H1 (cell line): ENCODE data around the gene KCNK7. TPM values are rescaled to one million over a fixed set of nuclear protein-coding genes. Genes with fewer than 3 reads are reported as not detected.

Experiments
- ASH2L ChIP-seq: fragments of 200-600, 300-600 bp; sonication (generic); IDR thresholded peaks from one replicate; pipeline ENCODE4 v1.7.1; 2017; ENCODE audit warnings: low read length
- CHD7 ChIP-seq: fragments of 300-600 bp; sonication (generic); IDR thresholded peaks from 2 replicates; pipeline ENCODE4 v1.7.1; 2012; ENCODE audit warnings: low read length, moderate library complexity, mild to moderate bottlenecking, inconsistent platforms; ENCODE audit not compliant: insufficient replicate concordance
- CTCF ChIP-seq, 3 experiments: IDR thresholded peaks; 1 replicate in 2 of 3; 2 replicates in 1 of 3; pipeline versions ENCODE4 v1.5.1 to v1.6.1; 2011; ENCODE audit warnings: low read length in 3 of 3, mild to moderate bottlenecking in 3 of 3, inconsistent platforms in 2 of 3, low read depth in 1 of 3, moderate library complexity in 1 of 3; ENCODE audit not compliant: insufficient read depth in 1 of 3; ENCODE audit errors: control extremely low read depth in 1 of 3
- EZH2 ChIP-seq: fragments of 200-600 bp; sonication (generic); IDR thresholded peaks from 2 replicates; pipeline ENCODE4 v1.7.1; 2012; ENCODE audit warnings: low read depth, mild to moderate bottlenecking, moderate library complexity, low read length, inconsistent platforms; ENCODE audit not compliant: severe bottlenecking
- GABPA ChIP-seq: IDR thresholded peaks from 2 replicates; pipeline ENCODE4 v1.6.1; 2011; ENCODE audit warnings: mild to moderate bottlenecking, low read length, moderate library complexity, borderline replicate concordance; ENCODE audit not compliant: insufficient read depth
- KDM4A ChIP-seq: IDR thresholded peaks from one replicate; pipeline ENCODE4 v1.7.1; 2012; ENCODE audit warnings: low read depth, mild to moderate bottlenecking, moderate library complexity, low read length, inconsistent platforms; ENCODE audit not compliant: severe bottlenecking
- NANOG ChIP-seq: IDR thresholded peaks from 2 replicates; pipeline ENCODE4 v1.6.1; 2011; ENCODE audit warnings: low read length, low read depth, mild to moderate bottlenecking, inconsistent platforms; ENCODE audit not compliant: insufficient read depth, poor library complexity, severe bottlenecking
- RAD21 ChIP-seq, 2 experiments: IDR thresholded peaks in 1 of 2; conservative IDR thresholded peaks in 1 of 2; 2 replicates each; pipeline ENCODE4 v1.6.1; 2011; ENCODE audit warnings: low read depth in 2 of 2, low read length in 2 of 2, improper control_type of control experiment in 1 of 2, inconsistent platforms in 1 of 2, mild to moderate bottlenecking in 1 of 2, moderate library complexity in 1 of 2
- polyA plus RNA-seq, 7 experiments: library from polyadenylated mRNA; depleted of rRNA in 3 of 7; stranded (reverse) in 5 of 7; unstranded in 2 of 7; fragments of >200 nt in 5 of 7; fragments of 200-250 nt in 2 of 7; gene quantifications; 1 replicate in 5 of 7; 2 replicates in 1 of 7; 4 replicates in 1 of 7; pipeline versions ENCODE4 v1.2.1 to v1.2.3, GENCODE V29; 2011 to 2013; ENCODE audit warnings: missing spikeins in 2 of 7, mixed read lengths in 2 of 7
- total RNA-seq: library from RNA; stranded (reverse); fragmentation: NEBNext Ultra II Directional; extraction: Animal tissue kit (Norgen Biotek cat#: 25700); gene quantifications from 2 replicates; pipeline ENCODE4 v1.2.1, GENCODE V29; 2021

The KCNK7 gene
- total and polyA plus RNA-seq, 2 of the 8 experiments (the other 6 are each of a cell fraction or from before 2014, with no cell fraction given), result 0.74 to 1.0 TPM

- TF ChIP-seq CHD7 (no peak), CTCF (IDR thresholded peaks at IDR 0.05; ENCODE audit: control extremely low read depth in 1 of 3, insufficient read depth in 1 of 3, low read depth in 1 of 3, low read length in 3 of 3) (no peak), NANOG (no peak), KDM4A (no peak), EZH2 (no peak), ASH2L (no peak), RAD21 (IDR thresholded peaks at IDR 0.05 in 1 of 2, conservative IDR thresholded peaks at IDR 0.05 in 1 of 2; ENCODE audit: low read depth in 2 of 2, low read length in 2 of 2) (no peak), GABPA (no peak)
These were observed 14.8 kb downstream of the KCNK7 start (continued) for GRCh38 chr11:65580756-65581155.
